ENCODE data around the gene ATP2B2.

DNA sequence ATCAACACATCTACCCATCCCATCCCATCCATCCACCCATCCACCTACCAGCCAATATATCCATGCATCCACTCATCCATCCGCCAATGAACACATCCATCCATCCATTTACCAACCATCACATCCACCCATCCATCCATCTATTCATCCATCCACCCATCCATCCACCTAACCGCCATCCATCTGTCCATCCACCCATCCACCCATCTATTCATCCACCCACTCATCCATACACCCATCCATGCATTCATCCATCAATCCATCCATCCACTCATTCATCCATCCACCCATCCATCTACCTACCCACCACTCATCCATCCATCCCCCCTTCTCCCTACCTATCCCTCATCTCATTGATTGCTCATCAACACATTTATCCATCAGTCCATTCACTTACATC, 136.9 kb downstream of the ATP2B2 start:
- TF ChIP-seq, protein P1, sequence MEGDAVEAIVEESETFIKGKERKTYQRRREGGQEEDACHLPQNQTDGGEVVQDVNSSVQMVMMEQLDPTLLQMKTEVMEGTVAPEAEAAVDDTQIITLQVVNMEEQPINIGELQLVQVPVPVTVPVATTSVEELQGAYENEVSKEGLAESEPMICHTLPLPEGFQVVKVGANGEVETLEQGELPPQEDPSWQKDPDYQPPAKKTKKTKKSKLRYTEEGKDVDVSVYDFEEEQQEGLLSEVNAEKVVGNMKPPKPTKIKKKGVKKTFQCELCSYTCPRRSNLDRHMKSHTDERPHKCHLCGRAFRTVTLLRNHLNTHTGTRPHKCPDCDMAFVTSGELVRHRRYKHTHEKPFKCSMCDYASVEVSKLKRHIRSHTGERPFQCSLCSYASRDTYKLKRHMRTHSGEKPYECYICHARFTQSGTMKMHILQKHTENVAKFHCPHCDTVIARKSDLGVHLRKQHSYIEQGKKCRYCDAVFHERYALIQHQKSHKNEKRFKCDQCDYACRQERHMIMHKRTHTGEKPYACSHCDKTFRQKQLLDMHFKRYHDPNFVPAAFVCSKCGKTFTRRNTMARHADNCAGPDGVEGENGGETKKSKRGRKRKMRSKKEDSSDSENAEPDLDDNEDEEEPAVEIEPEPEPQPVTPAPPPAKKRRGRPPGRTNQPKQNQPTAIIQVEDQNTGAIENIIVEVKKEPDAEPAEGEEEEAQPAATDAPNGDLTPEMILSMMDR (IDR thresholded peaks at IDR 0.05) = no peak
- TF ChIP-seq KDM5A (IDR thresholded peaks at IDR 0.05) (no peak), POLR2A (IDR thresholded peaks at IDR 0.05; ENCODE audit: low read length) (no peak)
- TF ChIP-seq, protein P2, sequence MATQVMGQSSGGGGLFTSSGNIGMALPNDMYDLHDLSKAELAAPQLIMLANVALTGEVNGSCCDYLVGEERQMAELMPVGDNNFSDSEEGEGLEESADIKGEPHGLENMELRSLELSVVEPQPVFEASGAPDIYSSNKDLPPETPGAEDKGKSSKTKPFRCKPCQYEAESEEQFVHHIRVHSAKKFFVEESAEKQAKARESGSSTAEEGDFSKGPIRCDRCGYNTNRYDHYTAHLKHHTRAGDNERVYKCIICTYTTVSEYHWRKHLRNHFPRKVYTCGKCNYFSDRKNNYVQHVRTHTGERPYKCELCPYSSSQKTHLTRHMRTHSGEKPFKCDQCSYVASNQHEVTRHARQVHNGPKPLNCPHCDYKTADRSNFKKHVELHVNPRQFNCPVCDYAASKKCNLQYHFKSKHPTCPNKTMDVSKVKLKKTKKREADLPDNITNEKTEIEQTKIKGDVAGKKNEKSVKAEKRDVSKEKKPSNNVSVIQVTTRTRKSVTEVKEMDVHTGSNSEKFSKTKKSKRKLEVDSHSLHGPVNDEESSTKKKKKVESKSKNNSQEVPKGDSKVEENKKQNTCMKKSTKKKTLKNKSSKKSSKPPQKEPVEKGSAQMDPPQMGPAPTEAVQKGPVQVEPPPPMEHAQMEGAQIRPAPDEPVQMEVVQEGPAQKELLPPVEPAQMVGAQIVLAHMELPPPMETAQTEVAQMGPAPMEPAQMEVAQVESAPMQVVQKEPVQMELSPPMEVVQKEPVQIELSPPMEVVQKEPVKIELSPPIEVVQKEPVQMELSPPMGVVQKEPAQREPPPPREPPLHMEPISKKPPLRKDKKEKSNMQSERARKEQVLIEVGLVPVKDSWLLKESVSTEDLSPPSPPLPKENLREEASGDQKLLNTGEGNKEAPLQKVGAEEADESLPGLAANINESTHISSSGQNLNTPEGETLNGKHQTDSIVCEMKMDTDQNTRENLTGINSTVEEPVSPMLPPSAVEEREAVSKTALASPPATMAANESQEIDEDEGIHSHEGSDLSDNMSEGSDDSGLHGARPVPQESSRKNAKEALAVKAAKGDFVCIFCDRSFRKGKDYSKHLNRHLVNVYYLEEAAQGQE (IDR thresholded peaks at IDR 0.05) = no peak
